Keratinocyte (primary cell): ENCODE measurements around the gene CREB5. TPM values are rescaled to one million over a fixed set of nuclear protein-coding genes. Genes with fewer than 3 reads are reported as not detected.

ENCODE experiments used
- DNase-seq: peaks from one replicate; pipeline ENCODE4 v3.0.0-alpha.2; 2011; ENCODE audit warnings: low read depth, missing footprints, low spot score
- FAIRE-seq: peaks from 2 replicates; lab custom pipeline; 2011; peaks lifted over from hg19 to GRCh38; lab: Jason Lieb, UNC
- H2AFZ ChIP-seq: 2 replicates; pipeline ENCODE4 v1.6.0; 2012; ENCODE audit warnings: low read length, control low read depth, inconsistent platforms; ENCODE audit not compliant: control insufficient read depth
- H3K27ac ChIP-seq: 2 replicates; pipeline ENCODE4 v1.5.1; 2011; ENCODE audit warnings: low read length; ENCODE audit not compliant: control insufficient read depth, insufficient read depth
- H3K27me3 ChIP-seq: 3 replicates; pipeline ENCODE4 v1.6.0; 2011; ENCODE audit warnings: low read length; ENCODE audit not compliant: control insufficient read depth, insufficient read depth; ENCODE audit errors: extremely low read depth
- H3K36me3 ChIP-seq, 2 experiments: 2 replicates in 1 of 2; 3 replicates in 1 of 2; pipeline ENCODE4 v1.5.1; 2011; ENCODE audit warnings: low read length in 2 of 2, mild to moderate bottlenecking in 1 of 2; ENCODE audit not compliant: control insufficient read depth in 2 of 2, insufficient read depth in 2 of 2; ENCODE audit errors: extremely low read depth in 1 of 2
- H3K4me1 ChIP-seq: 3 replicates; pipeline ENCODE4 v1.5.1; 2011; ENCODE audit warnings: low read length; ENCODE audit not compliant: control insufficient read depth, insufficient read depth; ENCODE audit errors: extremely low read depth
- H3K4me2 ChIP-seq: 3 replicates; pipeline ENCODE4 v1.6.0; 2011; ENCODE audit warnings: low read depth, low read length; ENCODE audit not compliant: control insufficient read depth, insufficient read depth; ENCODE audit errors: extremely low read depth
- H3K4me3 ChIP-seq, 3 experiments: fragments of 200-600 bp in 1 of 3; sonication (generic) in 1 of 3; 2 replicates in 2 of 3; 3 replicates in 1 of 3; pipeline ENCODE4 v1.5.1; 2011 to 2016; ENCODE audit warnings: low read length in 3 of 3, mild to moderate bottlenecking in 3 of 3, control low read depth in 2 of 3, inconsistent platforms in 1 of 3, low read depth in 1 of 3, mixed read lengths in 1 of 3, mixed run types in 1 of 3, moderate library complexity in 1 of 3; ENCODE audit not compliant: control insufficient read depth in 2 of 3, insufficient read depth in 2 of 3; ENCODE audit errors: extremely low read depth in 1 of 3
- H3K79me2 ChIP-seq: 2 replicates; pipeline ENCODE4 v1.6.0; 2012; ENCODE audit warnings: low read length; ENCODE audit not compliant: control insufficient read depth, insufficient read depth
- H3K9ac ChIP-seq: 3 replicates; pipeline ENCODE4 v1.6.0; 2011; ENCODE audit warnings: low read length; ENCODE audit not compliant: control insufficient read depth, insufficient read depth; ENCODE audit errors: extremely low read depth
- H3K9me1 ChIP-seq: 3 replicates; pipeline ENCODE4 v1.6.0; 2011; ENCODE audit warnings: low read length; ENCODE audit not compliant: control insufficient read depth, insufficient read depth; ENCODE audit errors: extremely low read depth
- H3K9me3 ChIP-seq: 2 replicates; pipeline ENCODE4 v1.5.1; 2012; ENCODE audit warnings: low read depth, low read length; ENCODE audit not compliant: control insufficient read depth
- H4K20me1 ChIP-seq: 3 replicates; pipeline ENCODE4 v1.6.0; 2011; ENCODE audit warnings: low read length; ENCODE audit not compliant: control insufficient read depth, insufficient read depth; ENCODE audit errors: extremely low read depth
- EZH2 ChIP-seq: IDR thresholded peaks from one replicate; pipeline ENCODE4 v1.6.1; 2012; ENCODE audit warnings: inconsistent platforms, mild to moderate bottlenecking, low read length, moderate library complexity
- dilution Hi-C: fragments of 300-500 bp; cut with MboI; formaldehyde crosslinking; loops from one replicate; pipeline ENCODE4 v1.7.0; 2020; ENCODE audit warnings: low sequenced_read_pairs; ENCODE audit not compliant: extremely low pct_ligation_motif_present
- polyA plus RNA-seq, 5 experiments: library from polyadenylated mRNA; depleted of rRNA in 3 of 5; stranded (reverse) in 3 of 5; stranded (forward) in 1 of 5; unstranded in 1 of 5; fragments of >200 nt; gene quantifications; 1 replicate in 1 of 5; 2 replicates in 3 of 5; 3 replicates in 1 of 5; pipeline versions ENCODE4 v1.2.1 to v1.2.3, GENCODE V29; 2011 to 2012; ENCODE audit warnings: missing spikeins in 2 of 5, low read depth in 1 of 5, low replicate concordance in 1 of 5
- TF ChIP-seq, protein P1 (sequence below), 3 experiments: IDR thresholded peaks in 1 of 3; conservative IDR thresholded peaks in 1 of 3; optimal IDR thresholded peaks in 1 of 3; 2 replicates in 2 of 3; 3 replicates in 1 of 3; pipeline versions ENCODE3 to v1.5.1; 2011; ENCODE audit warnings: low read length in 3 of 3, mild to moderate bottlenecking in 3 of 3, moderate library complexity in 2 of 3, control low read depth in 1 of 3, inconsistent platforms in 1 of 3; ENCODE audit not compliant: insufficient read depth in 2 of 3; ENCODE audit errors: extremely low read depth in 1 of 3

Gene CREB5
- polyA plus RNA-seq, 1 donor (not counting 4 experiments of a cell fraction or from before 2014, with no cell fraction given), result 7.9 TPM

DNA sequence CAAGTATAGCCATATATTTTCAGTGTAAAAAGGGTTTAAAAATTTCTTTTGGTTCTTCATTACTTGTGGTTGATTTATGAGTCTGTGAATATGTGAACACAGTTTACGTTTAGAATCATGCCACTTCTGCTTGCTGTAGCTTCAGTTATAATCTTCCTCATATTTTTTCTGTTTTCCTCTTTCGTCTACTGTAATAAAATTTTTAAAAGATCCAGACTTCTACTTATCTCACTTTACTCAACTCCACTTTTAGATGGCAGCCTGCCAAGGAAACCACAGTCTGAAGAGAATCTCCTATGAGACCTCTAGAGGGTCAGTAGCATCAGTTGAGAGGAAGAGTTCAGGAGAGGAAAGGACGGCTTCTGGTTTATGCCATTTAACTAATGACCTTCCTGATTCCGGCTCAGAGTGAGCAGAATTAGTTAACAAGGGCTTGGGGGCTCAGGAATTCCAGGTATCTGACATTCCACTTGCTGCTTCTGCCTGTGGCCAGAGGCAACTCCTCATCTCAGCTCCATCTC is 21.4 kb downstream of the CREB5 start:
- Histone ChIP-seq H3K79me2 (no peaks in the 10 kb centered on the region), H4K20me1 (no peaks in the 10 kb centered on the region), H3K36me3 (no peaks in the 10 kb centered on the region), H3K4me1 (no peaks in the 10 kb centered on the region), H3K4me3 (no peak overlapping the region), H2AFZ (no peak overlapping the region), H3K9me1 (no peaks in the 10 kb centered on the region), H3K9ac (no peak overlapping the region), H3K4me2 (no peak overlapping the region), H3K27me3 (peaks cover 44% of the 10 kb centered on the region), H3K9me3 (no peaks in the 10 kb centered on the region), H3K27ac (no peak overlapping the region)
- TF ChIP-seq, protein P1, sequence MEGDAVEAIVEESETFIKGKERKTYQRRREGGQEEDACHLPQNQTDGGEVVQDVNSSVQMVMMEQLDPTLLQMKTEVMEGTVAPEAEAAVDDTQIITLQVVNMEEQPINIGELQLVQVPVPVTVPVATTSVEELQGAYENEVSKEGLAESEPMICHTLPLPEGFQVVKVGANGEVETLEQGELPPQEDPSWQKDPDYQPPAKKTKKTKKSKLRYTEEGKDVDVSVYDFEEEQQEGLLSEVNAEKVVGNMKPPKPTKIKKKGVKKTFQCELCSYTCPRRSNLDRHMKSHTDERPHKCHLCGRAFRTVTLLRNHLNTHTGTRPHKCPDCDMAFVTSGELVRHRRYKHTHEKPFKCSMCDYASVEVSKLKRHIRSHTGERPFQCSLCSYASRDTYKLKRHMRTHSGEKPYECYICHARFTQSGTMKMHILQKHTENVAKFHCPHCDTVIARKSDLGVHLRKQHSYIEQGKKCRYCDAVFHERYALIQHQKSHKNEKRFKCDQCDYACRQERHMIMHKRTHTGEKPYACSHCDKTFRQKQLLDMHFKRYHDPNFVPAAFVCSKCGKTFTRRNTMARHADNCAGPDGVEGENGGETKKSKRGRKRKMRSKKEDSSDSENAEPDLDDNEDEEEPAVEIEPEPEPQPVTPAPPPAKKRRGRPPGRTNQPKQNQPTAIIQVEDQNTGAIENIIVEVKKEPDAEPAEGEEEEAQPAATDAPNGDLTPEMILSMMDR (optimal IDR thresholded peaks at IDR 0.05 in 1 of 3, IDR thresholded peaks at IDR 0.05 in 1 of 3, conservative IDR thresholded peaks at IDR 0.05 in 1 of 3; ENCODE audit: extremely low read depth in 1 of 3, insufficient read depth in 2 of 3, low read length in 3 of 3), result no peak
- TF ChIP-seq EZH2, result no peak
- DNase-seq, result no peak
- FAIRE-seq, result no peak
- dilution Hi-C loops, result no loop called here

DNA sequence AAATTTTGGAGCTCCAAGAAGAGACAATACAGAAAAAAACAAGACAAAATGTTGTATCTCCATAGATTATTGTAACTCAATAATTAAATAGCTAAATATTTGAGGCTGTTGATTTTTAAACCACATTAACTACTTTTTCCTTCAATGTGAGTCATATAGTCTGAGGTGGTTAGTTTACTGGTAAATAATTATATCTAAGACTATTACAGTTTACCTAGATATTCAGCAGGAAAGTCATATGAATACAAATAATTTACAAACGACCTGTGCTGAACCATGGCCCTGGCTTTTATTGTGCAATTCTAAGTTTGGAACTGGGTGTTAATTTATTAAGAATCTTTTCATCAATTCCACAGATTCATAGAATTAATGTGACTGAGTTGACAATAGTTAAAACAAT is 22.2 kb downstream of the CREB5 start:
- Histone ChIP-seq H3K27ac (no peak overlapping the region), H3K27me3 (peaks cover 46% of the 10 kb centered on the region), H4K20me1 (no peaks in the 10 kb centered on the region), H3K36me3 (no peaks in the 10 kb centered on the region), H3K9ac (no peak overlapping the region), H3K4me3 (no peak overlapping the region), H2AFZ (no peak overlapping the region), H3K4me1 (no peaks in the 10 kb centered on the region), H3K79me2 (no peaks in the 10 kb centered on the region), H3K9me1 (no peaks in the 10 kb centered on the region), H3K4me2 (no peak overlapping the region), H3K9me3 (no peaks in the 10 kb centered on the region)
- DNase-seq (no peak), FAIRE-seq (no peak)
- no peak for TF ChIP-seq EZH2
- TF ChIP-seq, protein P1 (optimal IDR thresholded peaks at IDR 0.05 in 1 of 3, IDR thresholded peaks at IDR 0.05 in 1 of 3, conservative IDR thresholded peaks at IDR 0.05 in 1 of 3; ENCODE audit: extremely low read depth in 1 of 3, insufficient read depth in 2 of 3, low read length in 3 of 3), result no peak
- dilution Hi-C loops, result no loop called here
